ENCODE measurements around the gene RBMS1.

RBMS1 gene

GRCh38 chr2:160360089-160360757, 133.4 kb downstream of the RBMS1 start:
- no peak for DNase-seq (ENCODE audit: low spot score)

DNA sequence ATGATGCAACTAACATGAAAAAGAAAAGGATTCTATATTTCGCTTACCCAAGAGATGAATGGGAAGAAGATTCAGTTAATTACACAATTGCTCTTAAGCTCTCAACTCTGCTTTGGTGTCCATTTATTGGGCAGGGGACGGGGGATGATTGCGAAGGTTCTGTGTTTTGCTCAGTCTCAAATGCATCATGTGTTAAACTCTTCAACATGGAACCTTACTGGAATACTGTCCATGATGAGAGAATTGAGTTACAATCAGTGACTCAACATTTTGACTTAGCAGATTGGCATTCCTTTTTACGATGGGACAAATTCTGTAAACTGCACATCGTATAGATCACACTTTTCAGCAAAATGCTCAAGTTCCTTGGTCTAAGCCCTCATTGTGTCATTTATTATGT, 135.6 kb downstream of the RBMS1 start:
- DNase-seq (ENCODE audit: low spot score), result no peak

DNA sequence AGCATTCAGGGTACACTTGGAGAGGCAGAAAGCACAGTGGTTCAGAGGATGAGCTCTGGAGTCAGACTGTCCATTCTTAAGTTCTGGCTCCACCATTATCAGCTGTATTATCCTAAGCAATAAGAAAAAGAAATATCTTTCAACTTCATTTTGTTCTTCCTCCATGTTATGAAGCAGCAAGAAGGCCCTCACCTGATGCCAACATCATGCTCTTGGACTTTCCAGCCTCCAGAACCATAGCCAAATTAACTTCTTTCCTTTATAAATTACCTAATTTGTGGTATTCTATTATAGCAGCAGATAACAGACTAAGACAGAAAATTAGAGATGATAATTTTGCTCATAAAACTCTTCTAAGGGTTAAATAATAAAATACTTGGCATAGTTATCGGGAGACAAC, 137.1 kb downstream of the RBMS1 start:
- DNase-seq (ENCODE audit: low spot score), result no peak

DNA sequence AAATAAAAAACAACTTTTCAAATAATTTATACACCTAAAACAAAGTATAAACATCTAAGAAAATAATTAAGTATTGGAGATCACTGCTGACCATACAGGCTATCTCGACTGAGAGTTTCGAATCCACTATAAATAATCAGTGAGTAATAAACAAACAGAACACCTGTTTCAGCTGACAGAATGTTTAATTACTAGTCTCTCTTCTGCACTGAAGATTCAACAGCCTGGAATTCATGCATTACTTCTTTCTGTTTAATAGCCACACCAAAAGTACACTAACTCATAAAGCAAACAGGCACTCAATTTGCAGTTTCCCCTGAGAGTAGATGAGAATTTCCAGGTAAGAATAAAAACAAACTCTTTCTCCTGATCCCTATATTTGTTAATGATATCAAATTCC, 138.5 kb downstream of the RBMS1 start:
- no peak for DNase-seq (ENCODE audit: low spot score)

GRCh38 chr2:160354677-160355076, 138.9 kb downstream of the RBMS1 start:
- DNase-seq (ENCODE audit: low spot score), result no peak

GRCh38 chr2:160353813-160354212, 139.8 kb downstream of the RBMS1 start:
- DNase-seq (ENCODE audit: low spot score), result no peak

DNA sequence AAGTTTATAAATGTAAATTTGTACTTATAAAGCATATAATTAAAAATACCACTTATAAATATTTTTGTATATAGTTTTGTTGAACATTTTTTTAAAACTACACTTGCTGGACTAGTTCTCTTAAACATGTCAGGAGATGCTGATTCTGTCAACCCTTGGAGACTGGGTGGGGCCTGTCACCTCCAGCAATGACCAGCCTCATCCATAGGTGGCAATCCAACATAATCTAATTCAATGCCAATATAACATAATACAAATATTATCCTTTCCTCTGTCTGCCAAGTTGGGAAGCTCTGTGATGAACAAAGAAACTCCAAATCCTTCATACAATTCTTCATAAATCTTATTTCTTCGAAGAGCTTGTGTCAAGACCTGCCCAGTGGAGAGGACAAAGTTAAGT, 140.4 kb downstream of the RBMS1 start:
- peak; percentile 50 for DNase-seq (ENCODE audit: low spot score)

GRCh38 chr2:160352500-160352899, 141.1 kb downstream of the RBMS1 start:
- no peak for DNase-seq (ENCODE audit: low spot score)

GRCh38 chr2:160351956-160352355, 141.7 kb downstream of the RBMS1 start:
- no peak for DNase-seq (ENCODE audit: low spot score)

- no peak for DNase-seq (ENCODE audit: low spot score)
Observed at GRCh38 chr2:160349306-160349705, 144.3 kb downstream of the RBMS1 start.

GRCh38 chr2:160347269-160347863, 146.2 kb downstream of the RBMS1 start:
- DNase-seq (ENCODE audit: low spot score), result no peak

GRCh38 chr2:160345071-160345764, 148.4 kb downstream of the RBMS1 start:
- DNase-seq (ENCODE audit: low spot score), result no peak

- DNase-seq (ENCODE audit: low spot score), result no peak
Observed at GRCh38 chr2:160343404-160343803, 150.2 kb downstream of the RBMS1 start.

DNA sequence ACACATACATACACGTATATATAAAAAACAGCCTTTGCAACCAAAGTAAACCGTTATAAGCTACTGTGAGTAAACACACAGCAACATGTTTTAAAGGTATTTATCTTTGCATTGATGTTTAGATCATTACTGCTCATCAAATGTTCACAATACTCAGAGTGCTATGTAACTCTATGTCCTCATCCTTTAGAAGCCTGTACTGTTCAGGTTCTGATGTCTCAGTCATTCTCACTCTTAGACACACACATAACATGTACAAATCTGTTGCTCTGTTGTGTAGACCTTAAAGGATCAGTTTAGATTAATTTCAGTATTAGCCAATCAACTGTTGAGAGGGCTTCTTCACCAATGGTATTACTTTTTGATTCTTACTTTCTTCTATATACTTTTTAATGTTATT, 153.9 kb downstream of the RBMS1 start:
- no peak for DNase-seq (ENCODE audit: low spot score)

- no peak for DNase-seq (ENCODE audit: low spot score)
Observed at GRCh38 chr2:160338901-160339685, 154.5 kb downstream of the RBMS1 start.

DNA sequence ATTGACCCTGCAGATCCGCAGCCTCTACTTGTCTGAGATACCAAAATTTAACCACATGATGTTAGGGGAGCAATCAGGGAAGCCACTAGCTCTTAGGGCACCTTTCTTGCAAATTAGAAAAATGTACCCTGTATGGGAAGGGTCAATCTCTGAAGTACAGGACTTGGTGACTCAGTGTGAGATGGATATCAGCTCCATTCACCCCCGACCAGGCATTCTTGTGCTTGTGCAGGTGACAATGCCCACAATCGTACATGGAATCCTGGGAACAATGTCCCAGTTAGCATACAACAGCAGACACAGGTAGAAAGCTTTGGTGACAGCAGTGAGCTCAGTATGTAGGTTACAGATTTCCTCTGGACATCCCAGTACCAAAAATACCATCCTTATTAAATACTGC, 155.9 kb downstream of the RBMS1 start:
- no peak for DNase-seq (ENCODE audit: low spot score)

GRCh38 chr2:160336635-160337034, 157.0 kb downstream of the RBMS1 start:
- no peak for DNase-seq (ENCODE audit: low spot score)

GRCh38 chr2:160336105-160336504, 157.5 kb downstream of the RBMS1 start:
- DNase-seq (ENCODE audit: low spot score), result no peak

DNA sequence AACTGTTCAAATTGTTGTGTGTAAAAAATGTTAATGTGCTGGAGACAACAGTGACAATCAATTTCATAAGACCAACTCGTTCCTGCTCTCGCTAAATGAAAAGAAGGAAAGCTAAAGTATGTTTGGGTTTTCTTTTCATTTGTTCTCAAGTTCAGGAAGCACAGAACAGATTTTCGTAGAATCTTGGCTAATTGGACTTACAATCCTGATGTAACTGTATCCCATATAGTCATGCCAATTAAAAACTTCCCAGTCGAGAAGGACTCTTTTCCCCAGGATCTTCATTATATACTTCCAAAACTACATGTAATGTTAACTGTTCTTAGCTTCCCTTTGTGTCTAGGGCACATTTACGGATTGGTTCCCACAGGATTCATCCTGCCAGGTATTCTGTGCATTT, 158.2 kb downstream of the RBMS1 start:
- no peak for DNase-seq (ENCODE audit: low spot score)

GRCh38 chr2:160334028-160334741, 159.4 kb downstream of the RBMS1 start:
- DNase-seq (ENCODE audit: low spot score), result no peak

DNA sequence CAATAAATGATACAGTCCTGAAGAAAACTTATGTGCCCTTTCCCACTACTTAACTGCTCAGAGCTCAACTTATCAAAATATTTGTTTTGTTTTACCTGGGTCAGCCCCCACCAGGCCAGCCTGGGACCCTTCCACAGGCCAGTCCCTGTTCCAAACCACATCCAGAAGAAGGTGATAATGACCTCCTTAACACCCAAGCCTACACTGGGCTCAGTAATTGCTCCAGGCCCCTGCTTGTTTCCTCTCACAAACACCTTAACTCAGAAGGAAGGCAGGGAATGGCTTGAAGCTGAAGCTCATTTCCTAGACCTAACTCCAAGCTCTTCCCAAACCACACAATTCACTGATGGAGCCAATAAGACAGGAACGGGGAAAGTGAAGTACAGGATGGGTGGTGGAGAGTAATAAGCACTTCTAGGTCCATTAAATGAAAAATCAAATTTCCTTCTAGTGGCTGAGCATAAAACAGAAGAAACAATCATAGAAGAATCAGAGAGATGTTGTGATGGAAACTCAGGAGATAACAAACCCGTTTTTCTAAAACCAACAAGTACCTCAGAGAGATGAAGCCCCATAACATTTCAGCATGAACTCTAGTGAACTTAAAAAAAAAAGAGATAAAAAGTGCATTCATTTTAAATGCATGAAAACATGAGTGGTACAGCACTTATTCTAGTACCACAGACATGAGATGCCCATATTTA, 160.1 kb downstream of the RBMS1 start:
- no peak for DNase-seq (ENCODE audit: low spot score)
